ENCODE results near the gene PDE6C.

Gene PDE6C

DNA sequence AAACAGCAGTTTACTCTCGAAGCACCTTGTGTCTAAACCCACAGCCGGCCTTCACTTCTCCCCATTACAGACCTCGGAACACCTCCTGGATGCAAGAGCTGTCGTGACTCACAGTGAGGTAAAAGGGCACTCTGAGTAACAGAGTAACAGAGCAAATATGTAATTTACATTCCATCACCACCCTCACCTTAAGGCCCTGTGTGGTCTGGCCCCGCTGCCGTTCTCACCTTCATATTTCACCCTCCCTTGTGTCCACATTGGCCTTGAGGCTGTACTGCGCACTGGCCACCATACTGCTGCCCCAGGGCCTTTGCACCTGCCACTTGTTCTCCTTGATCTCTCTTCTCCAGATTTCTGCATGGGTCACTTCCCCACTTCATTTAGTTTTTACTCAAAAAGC lies 33.2 kb upstream of the PDE6C start:
- Histone ChIP-seq H3K27ac (no peak overlapping the region), H3K27me3 (replicated peaks) (no peaks in the 10 kb centered on the region), H3K4me3 (ENCODE audit: low read depth, low read length) (no peak overlapping the region), H3K36me3 (replicated peaks) (no peaks in the 10 kb centered on the region)
- in situ Hi-C loops (cut with HindIII; ENCODE audit: low pct_ligation_motif_present, low sequenced_read_pairs), result no loop called here
- no peak for TF ChIP-seq CTCF (IDR thresholded peaks at IDR 0.05; ENCODE audit: low read depth, low read length, missing control alignments)
- no peak for DNase-seq

- in situ Hi-C loops (cut with HindIII; ENCODE audit: low pct_ligation_motif_present, low sequenced_read_pairs), result no loop called here
- no peak for TF ChIP-seq CTCF (IDR thresholded peaks at IDR 0.05; ENCODE audit: low read depth, low read length, missing control alignments)
- DNase-seq, result no peak
- H3K36me3 ChIP-seq (replicated peaks), result no peaks in the 10 kb centered on the region
- H3K27ac ChIP-seq, result no peak overlapping the region
- H3K27me3 ChIP-seq (replicated peaks), result no peaks in the 10 kb centered on the region
- no peak overlapping the region for H3K4me3 ChIP-seq (ENCODE audit: low read depth, low read length)
These were observed 32.2 kb upstream of the PDE6C start for GRCh38 chr10:93579985-93580711.

- no peak for TF ChIP-seq CTCF (IDR thresholded peaks at IDR 0.05; ENCODE audit: low read depth, low read length, missing control alignments)
- Histone ChIP-seq H3K27ac (no peak overlapping the region), H3K27me3 (replicated peaks) (no peaks in the 10 kb centered on the region), H3K4me3 (ENCODE audit: low read depth, low read length) (no peak overlapping the region), H3K36me3 (replicated peaks) (no peaks in the 10 kb centered on the region)
- DNase-seq, result peak; percentile 55
- in situ Hi-C loops (cut with HindIII; ENCODE audit: low pct_ligation_motif_present, low sequenced_read_pairs), result no loop called here
These were observed 31.5 kb upstream of the PDE6C start for GRCh38 chr10:93580828-93581227.

DNA sequence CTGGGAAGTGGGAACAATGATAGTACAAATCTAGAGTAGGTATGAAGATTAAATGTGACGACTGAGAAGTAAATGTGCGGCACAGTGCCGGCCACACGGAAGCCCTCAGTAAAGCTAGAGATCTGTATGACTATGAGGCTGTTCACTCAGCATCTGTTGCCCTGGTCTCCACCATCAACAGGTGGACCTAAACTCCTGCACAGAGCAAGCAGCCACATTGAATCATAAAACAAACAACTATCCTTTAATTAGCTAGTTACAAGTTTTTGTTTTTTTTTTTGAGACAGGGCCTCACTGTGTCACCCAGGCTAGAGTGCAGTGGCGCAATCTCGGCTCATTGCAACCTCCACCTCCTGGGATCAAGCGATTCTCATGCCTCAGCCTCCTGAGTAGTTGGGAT lies 27.9 kb upstream of the PDE6C start:
- in situ Hi-C loops (cut with HindIII; ENCODE audit: low pct_ligation_motif_present, low sequenced_read_pairs), result no loop called here
- H3K36me3 ChIP-seq (replicated peaks), result no peaks in the 10 kb centered on the region
- no peaks in the 10 kb centered on the region for H3K27me3 ChIP-seq (replicated peaks)
- H3K27ac ChIP-seq, result no peak overlapping the region
- no peak for TF ChIP-seq CTCF (IDR thresholded peaks at IDR 0.05; ENCODE audit: low read depth, low read length, missing control alignments)
- H3K4me3 ChIP-seq (ENCODE audit: low read depth, low read length), result no peak overlapping the region
- DNase-seq, result no peak

DNA sequence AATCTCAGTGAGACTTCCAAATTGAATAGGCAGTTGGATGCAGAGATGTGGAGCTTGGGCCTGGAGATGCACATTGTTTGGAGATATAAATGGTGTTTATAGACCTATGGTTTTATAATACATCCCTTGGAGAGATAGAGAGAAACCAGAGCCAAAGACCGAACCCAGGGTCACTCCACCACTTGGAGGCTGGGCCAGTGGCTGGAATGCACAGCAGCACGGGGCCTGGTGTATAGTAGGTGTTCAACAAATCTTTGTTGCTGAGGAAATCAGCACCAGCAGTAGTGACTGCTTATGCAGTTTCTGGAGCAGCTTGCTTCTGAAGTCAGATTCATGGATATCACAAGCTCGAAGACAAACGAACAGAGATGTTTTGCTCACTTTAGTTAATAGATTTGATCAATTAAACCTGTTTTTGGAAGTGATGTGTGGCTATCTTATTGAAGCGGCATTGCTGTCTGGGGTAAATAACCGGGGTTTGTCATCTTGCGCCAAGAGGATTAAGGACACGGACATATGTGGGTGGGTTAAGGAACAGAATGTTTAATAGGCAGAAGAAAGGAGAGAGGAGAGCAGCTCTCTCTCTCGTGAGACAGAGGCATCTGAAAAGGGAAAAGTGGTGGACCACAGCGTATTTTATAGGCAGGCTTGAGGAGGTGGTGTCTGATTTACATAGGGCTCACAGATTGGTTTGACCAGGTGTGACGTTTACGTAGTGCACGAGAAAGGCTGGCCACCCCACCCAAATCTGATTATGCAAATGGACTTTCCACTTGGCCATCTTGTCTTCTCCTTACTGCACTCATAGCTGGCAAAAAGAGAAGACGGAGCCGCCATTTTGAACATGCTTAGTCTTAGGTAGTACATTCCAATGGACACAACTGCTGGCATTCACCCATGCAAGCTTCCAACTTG lies 22.4 kb upstream of the PDE6C start:
- no peak for TF ChIP-seq CTCF (IDR thresholded peaks at IDR 0.05; ENCODE audit: low read depth, low read length, missing control alignments)
- H3K4me3 ChIP-seq (ENCODE audit: low read depth, low read length), result no peak overlapping the region
- DNase-seq, result no peak
- no peak overlapping the region for H3K27ac ChIP-seq
- no peaks in the 10 kb centered on the region for H3K36me3 ChIP-seq (replicated peaks)
- in situ Hi-C loops (cut with HindIII; ENCODE audit: low pct_ligation_motif_present, low sequenced_read_pairs), result no loop called here
- H3K27me3 ChIP-seq (replicated peaks), result no peaks in the 10 kb centered on the region

Data from brain microvascular endothelial cell (primary cell).